ES-I3 (cell line): ENCODE results near the gene TMEM72.
"Not testable (repeated sequence)": the region's sequence is repeated elsewhere in the genome, so short reads cannot be mapped to it uniquely, and the experiment has no call there.

Source experiments
- H3K36me3 ChIP-seq: 2 replicates; pipeline ENCODE4 v1.6.1; 2013; ENCODE audit warnings: mild to moderate bottlenecking, low read length, control low read depth, moderate library complexity; ENCODE audit not compliant: insufficient read depth
- H3K4me1 ChIP-seq: 2 replicates; pipeline ENCODE4 v1.6.1; 2013; ENCODE audit warnings: mild to moderate bottlenecking, control low read depth, low read length; ENCODE audit not compliant: insufficient read depth
- H3K9ac ChIP-seq: 2 replicates; pipeline ENCODE4 v1.6.1; 2013; ENCODE audit warnings: low read depth, mild to moderate bottlenecking, low read length, moderate library complexity
- H3K9me3 ChIP-seq: 2 replicates; pipeline ENCODE4 v1.6.1; 2013; ENCODE audit warnings: mild to moderate bottlenecking, low read length, moderate library complexity; ENCODE audit not compliant: control insufficient read depth, insufficient read depth

The TMEM72 gene

GRCh38 chr10:44911081-44911540, at the start of gene TMEM72:
Gene TMEM72 (plus strand): TSS chr10:44911337. CDS start chr10:44911513, 176 bp downstream.
- H3K9ac ChIP-seq: no peak within 1 kb of the TSS

GRCh38 chr10:44862006-44862751, 49.0 kb upstream of the TMEM72 start:
- Histone ChIP-seq H3K36me3 (no peaks in the 10 kb centered on the region), H3K9ac (no peak overlapping the region), H3K4me1 (peaks cover 10% of the 10 kb centered on the region), H3K9me3 (no peaks in the 10 kb centered on the region)

More at GRCh38 chr10:44911081-44911540, at the start of gene TMEM72:
- Histone ChIP-seq H3K9me3 (no peaks in the 10 kb centered on the region), H3K4me1 (peaks cover 7% of the 10 kb centered on the region; the same call in 1 of the 2 replicates), H3K36me3 (no peaks in the 10 kb centered on the region)

GRCh38 chr10:44862924-44863323, 48.2 kb upstream of the TMEM72 start:
- Histone ChIP-seq H3K9me3 (no peaks in the 10 kb centered on the region), H3K4me1 (peaks cover 7% of the 10 kb centered on the region), H3K9ac (no peak overlapping the region), H3K36me3 (no peaks in the 10 kb centered on the region)

GRCh38 chr10:44863344-44864047, 47.6 kb upstream of the TMEM72 start:
- Histone ChIP-seq H3K36me3 (no peaks in the 10 kb centered on the region), H3K4me1 (peaks cover 4% of the 10 kb centered on the region; the same call in 1 of the 2 replicates), H3K9me3 (no peaks in the 10 kb centered on the region), H3K9ac (no peak overlapping the region)

GRCh38 chr10:44864051-44864450, 47.1 kb upstream of the TMEM72 start:
- Histone ChIP-seq H3K9ac (peak overlapping the region; percentile 70; the same call in 1 of the 2 replicates), H3K9me3 (no peaks in the 10 kb centered on the region), H3K36me3 (no peaks in the 10 kb centered on the region), H3K4me1 (peaks cover 4% of the 10 kb centered on the region; the same call in 1 of the 2 replicates)

GRCh38 chr10:44864637-44865288, 46.4 kb upstream of the TMEM72 start:
- Histone ChIP-seq H3K9me3 (no peaks in the 10 kb centered on the region), H3K9ac (peak overlapping the region; percentile 70), H3K36me3 (no peaks in the 10 kb centered on the region), H3K4me1 (peaks cover 4% of the 10 kb centered on the region; the same call in 1 of the 2 replicates)

- peak overlapping the region; percentile 70; the same call in 1 of the 2 replicates for H3K9ac ChIP-seq
- peaks cover 4% of the 10 kb centered on the region; the same call in 1 of the 2 replicates for H3K4me1 ChIP-seq
- no peaks in the 10 kb centered on the region for H3K9me3 ChIP-seq
These were observed 45.9 kb upstream of the TMEM72 start for GRCh38 chr10:44865289-44865671.

GRCh38 chr10:44866367-44866766, 44.8 kb upstream of the TMEM72 start:
- not testable (repeated sequence) for H3K9me3 ChIP-seq, H3K9ac ChIP-seq, H3K36me3 ChIP-seq, H3K4me1 ChIP-seq

More at GRCh38 chr10:44865289-44865671, 45.9 kb upstream of the TMEM72 start:
- no peaks in the 10 kb centered on the region for H3K36me3 ChIP-seq

- Histone ChIP-seq H3K4me1 (no peaks in the 10 kb centered on the region), H3K9me3 (no peaks in the 10 kb centered on the region), H3K36me3 (no peaks in the 10 kb centered on the region), H3K9ac (no peak overlapping the region)
These were observed 41.1 kb upstream of the TMEM72 start for GRCh38 chr10:44870031-44870430.

GRCh38 chr10:44873160-44873559, 38.0 kb upstream of the TMEM72 start:
- no peak overlapping the region for H3K9ac ChIP-seq
- H3K36me3 ChIP-seq: no peaks in the 10 kb centered on the region
- no peaks in the 10 kb centered on the region for H3K4me1 ChIP-seq
- no peaks in the 10 kb centered on the region for H3K9me3 ChIP-seq

- no peaks in the 10 kb centered on the region for H3K4me1 ChIP-seq
- H3K9me3 ChIP-seq: no peaks in the 10 kb centered on the region
- no peaks in the 10 kb centered on the region for H3K36me3 ChIP-seq
These were observed 37.0 kb upstream of the TMEM72 start for GRCh38 chr10:44874166-44874565.

GRCh38 chr10:44878706-44879530, 32.2 kb upstream of the TMEM72 start:
- H3K9me3 ChIP-seq: 0 out of 2 replicates have a peak, but pooled peaks cover 2% of the 10 kb centered on the region
- H3K4me1 ChIP-seq: no peaks in the 10 kb centered on the region
- peak overlapping the region; percentile 39; the same call in 1 of the 2 replicates for H3K9ac ChIP-seq
- no peaks in the 10 kb centered on the region for H3K36me3 ChIP-seq

More at GRCh38 chr10:44874166-44874565, 37.0 kb upstream of the TMEM72 start:
- no peak overlapping the region for H3K9ac ChIP-seq

- H3K4me1 ChIP-seq: no peaks in the 10 kb centered on the region
- no peaks in the 10 kb centered on the region for H3K36me3 ChIP-seq
- H3K9ac ChIP-seq: peak overlapping the region; percentile 39; the same call in 1 of the 2 replicates
- H3K9me3 ChIP-seq: 0 out of 2 replicates have a peak, but pooled peaks cover 2% of the 10 kb centered on the region
These were observed 31.6 kb upstream of the TMEM72 start for GRCh38 chr10:44879531-44879899.
